Mononuclear cell (primary cell): Measurements from ENCODE around the gene TOMM22. TPM values are rescaled to one million over a fixed set of nuclear protein-coding genes. Genes with fewer than 3 reads are reported as not detected.
"Not testable (repeated sequence)": the region's sequence is repeated elsewhere in the genome, so short reads cannot be mapped to it uniquely, and the experiment has no call there.

Experiments
- H3K27me3 ChIP-seq: 2 replicates; pipeline ENCODE4 v1.6.0; 2011; ENCODE audit warnings: low read length, control low read depth; ENCODE audit not compliant: insufficient read depth
- H3K4me1 ChIP-seq: 2 replicates; pipeline ENCODE4 v1.5.1; 2011; ENCODE audit warnings: mild to moderate bottlenecking, low read length, control low read depth; ENCODE audit not compliant: insufficient read depth
- H3K4me3 ChIP-seq: 2 replicates; pipeline ENCODE4 v1.5.1; 2011; ENCODE audit warnings: mild to moderate bottlenecking, low read length, moderate library complexity
- H3K9me3 ChIP-seq: 2 replicates; pipeline ENCODE4 v1.5.1; 2011; ENCODE audit warnings: low read depth, mild to moderate bottlenecking, control low read depth, low read length
- total RNA-seq: library from RNA; depleted of rRNA; stranded (reverse); fragments of >200 nt; gene quantifications from one replicate; pipeline ENCODE4 v1.2.3, GENCODE V29; 2012

Gene TOMM22
- total RNA-seq = 50.8 TPM

GRCh38 chr22:38681582-38682335 lies at the start of gene TOMM22:
TSS of gene TOMM22 (plus strand) at chr22:38681957. CDS start at chr22:38681979, 22 bp downstream.
- H3K27me3 ChIP-seq = no peaks in the 10 kb centered on the region
- peak within 1 kb of the TSS; percentile 85 for H3K4me3 ChIP-seq
- peaks cover 15% of the 10 kb centered on the region for H3K4me1 ChIP-seq
- H3K9me3 ChIP-seq = no peaks in the 10 kb centered on the region

GRCh38 chr22:38632528-38632927 lies 49.2 kb upstream of the TOMM22 start:
- no peaks in the 10 kb centered on the region for H3K27me3 ChIP-seq
- no peaks in the 10 kb centered on the region for H3K9me3 ChIP-seq

GRCh38 chr22:38638216-38638615 lies 43.5 kb upstream of the TOMM22 start:
- Histone ChIP-seq H3K9me3 (no peaks in the 10 kb centered on the region), H3K27me3 (no peaks in the 10 kb centered on the region), H3K4me1 (no peaks in the 10 kb centered on the region), H3K4me3 (no peak overlapping the region)

More at GRCh38 chr22:38632528-38632927, 49.2 kb upstream of the TOMM22 start:
- Histone ChIP-seq H3K4me3 (no peak overlapping the region), H3K4me1 (no peaks in the 10 kb centered on the region)

- Histone ChIP-seq H3K4me3 (no peak overlapping the region), H3K9me3 (no peaks in the 10 kb centered on the region), H3K4me1 (no peaks in the 10 kb centered on the region)
These were observed 43.0 kb upstream of the TOMM22 start for GRCh38 chr22:38638728-38639127.

GRCh38 chr22:38641476-38642040 lies 40.2 kb upstream of the TOMM22 start:
- Histone ChIP-seq H3K27me3 (no peaks in the 10 kb centered on the region), H3K9me3 (no peaks in the 10 kb centered on the region)

More at GRCh38 chr22:38638728-38639127, 43.0 kb upstream of the TOMM22 start:
- no peaks in the 10 kb centered on the region for H3K27me3 ChIP-seq

GRCh38 chr22:38644245-38644644 lies 37.5 kb upstream of the TOMM22 start:
- not testable (repeated sequence) for H3K4me3 ChIP-seq, H3K4me1 ChIP-seq, H3K27me3 ChIP-seq, H3K9me3 ChIP-seq

More at GRCh38 chr22:38641476-38642040, 40.2 kb upstream of the TOMM22 start:
- Histone ChIP-seq H3K4me1 (no peaks in the 10 kb centered on the region), H3K4me3 (no peak overlapping the region)

GRCh38 chr22:38645430-38645829 lies 36.3 kb upstream of the TOMM22 start:
- Histone ChIP-seq H3K4me3 (no peak overlapping the region), H3K27me3 (no peaks in the 10 kb centered on the region), H3K4me1 (no peaks in the 10 kb centered on the region), H3K9me3 (no peaks in the 10 kb centered on the region)

GRCh38 chr22:38649841-38650522 lies 31.8 kb upstream of the TOMM22 start:
- Histone ChIP-seq H3K27me3 (no peaks in the 10 kb centered on the region), H3K4me3 (no peak overlapping the region), H3K4me1 (no peaks in the 10 kb centered on the region), H3K9me3 (no peaks in the 10 kb centered on the region)

- Histone ChIP-seq H3K9me3 (no peaks in the 10 kb centered on the region), H3K4me3 (no peak overlapping the region), H3K27me3 (no peaks in the 10 kb centered on the region)
These were observed 28.9 kb upstream of the TOMM22 start for GRCh38 chr22:38652859-38653258.

GRCh38 chr22:38653741-38654140 lies 28.0 kb upstream of the TOMM22 start:
- Histone ChIP-seq H3K27me3 (no peaks in the 10 kb centered on the region), H3K4me1 (peaks cover 14% of the 10 kb centered on the region), H3K9me3 (no peaks in the 10 kb centered on the region), H3K4me3 (no peak overlapping the region)

More at GRCh38 chr22:38652859-38653258, 28.9 kb upstream of the TOMM22 start:
- peaks cover 14% of the 10 kb centered on the region for H3K4me1 ChIP-seq

GRCh38 chr22:38655519-38656255 lies 26.1 kb upstream of the TOMM22 start:
- Histone ChIP-seq H3K4me3 (peak overlapping the region; percentile 81), H3K27me3 (no peaks in the 10 kb centered on the region), H3K9me3 (no peaks in the 10 kb centered on the region), H3K4me1 (peaks cover 14% of the 10 kb centered on the region)

GRCh38 chr22:38656256-38657044 lies 25.3 kb upstream of the TOMM22 start, which contains the start of the genes CBY1 and FAM227A:
TSS of gene CBY1 (plus strand) at chr22:38656638. CDS start at chr22:38668055, 11,417 bp downstream.
TSS of gene FAM227A (minus strand) at chr22:38656392. CDS start at chr22:38650168, 6,224 bp downstream.
- Histone ChIP-seq H3K27me3 (no peaks in the 10 kb centered on the region), H3K9me3 (no peaks in the 10 kb centered on the region), H3K4me3 (peak within 1 kb of the TSS; percentile 81), H3K4me1 (peaks cover 14% of the 10 kb centered on the region)

- Histone ChIP-seq H3K9me3 (no peaks in the 10 kb centered on the region), H3K4me1 (peaks cover 14% of the 10 kb centered on the region), H3K4me3 (peak overlapping the region; percentile 81), H3K27me3 (no peaks in the 10 kb centered on the region)
These were observed 24.5 kb upstream of the TOMM22 start for GRCh38 chr22:38657045-38657909.
